Measurements from ENCODE around the gene SELPLG.
A peak's percentile ranks its signal among the peaks of the same experiment; 100 is the strongest.

Gene SELPLG

DNA sequence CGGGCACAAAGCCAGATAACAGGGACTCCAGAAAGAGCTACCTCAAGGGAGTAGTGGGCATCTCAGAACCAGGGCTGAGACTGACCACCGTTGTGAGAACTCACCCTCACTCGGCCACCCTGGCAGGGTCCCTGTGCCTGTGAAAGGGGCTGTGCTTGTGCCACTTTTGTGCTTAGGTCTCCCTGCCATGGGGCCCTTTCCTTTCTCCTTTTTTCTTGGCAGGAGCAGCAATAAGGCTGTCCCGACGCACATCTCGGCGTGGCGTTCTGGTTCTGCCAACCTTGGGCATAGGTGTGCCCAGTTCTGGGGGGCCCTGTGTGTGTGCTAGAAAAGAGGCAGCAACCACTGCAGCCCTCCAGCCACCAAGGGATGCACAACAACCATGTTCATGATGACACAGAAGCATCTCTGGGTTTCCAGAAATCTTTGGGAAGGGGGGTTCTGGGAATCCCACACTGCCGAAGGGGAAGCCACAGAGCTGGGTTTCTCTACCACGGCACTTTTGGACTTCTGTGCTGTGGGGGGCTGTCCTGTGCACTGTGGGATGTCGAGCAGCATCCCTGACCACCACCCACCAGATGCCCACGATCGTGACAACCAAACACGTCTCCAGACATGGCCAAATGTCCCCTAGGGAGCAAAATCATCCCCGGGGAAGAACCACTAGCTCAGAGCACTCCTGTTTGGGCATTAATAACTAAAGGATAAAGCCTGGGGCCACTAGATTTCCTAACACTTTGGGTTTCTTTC is 22.7 kb downstream of the SELPLG start:
- POLR2A ChIA-PET, result no interaction called here
- CTCF ChIA-PET, result interaction anchor here (0.5 to 30.5 kb wide), 6 partner anchors 15 to 497 kb away, joined by 3 to 591 read pairs (median 4); partner anchors contain the start of genes ISCU and SART3
- H3K4me1 ChIP-seq (ENCODE audit: control extremely low read depth in 1 of 4, control insufficient read depth in 4 of 4, insufficient read depth in 4 of 4, low read length in 3 of 4), result peaks cover 0 to 18% (median 14%) of the 10 kb centered on the region in 4 experiments
- H3K27ac ChIP-seq (ENCODE audit: insufficient read depth in 1 of 2, low read depth in 1 of 2, low read length in 2 of 2, poor library complexity in 1 of 2, severe bottlenecking in 2 of 2), result no peak overlapping the region
- no peak for DNase-seq
- no peak overlapping the region for H3K4me3 ChIP-seq (ENCODE audit: control insufficient read depth in 1 of 7, extremely low read depth in 1 of 7, insufficient read depth in 4 of 7, low read depth in 2 of 7, low read length in 6 of 7)
- H3K36me3 ChIP-seq (ENCODE audit: control insufficient read depth in 4 of 4, insufficient read depth in 4 of 4, low read length in 3 of 4), result no peaks in the 10 kb centered on the region
- peaks cover 0 to 4% (median 0%) of the 10 kb centered on the region in 5 experiments for H3K9me3 ChIP-seq (ENCODE audit: control extremely low read depth in 1 of 5, control insufficient read depth in 4 of 5, insufficient read depth in 2 of 5, low read depth in 1 of 5, low read length in 4 of 5)
- H3K27me3 ChIP-seq (replicated peaks in 2 of 5; ENCODE audit: control insufficient read depth in 4 of 5, insufficient read depth in 5 of 5, low read length in 4 of 5), result no peaks in the 10 kb centered on the region
- 96% methylated on average over 6 of the region's 15 CpGs for WGBS (ENCODE audit: insufficient coverage)

DNA sequence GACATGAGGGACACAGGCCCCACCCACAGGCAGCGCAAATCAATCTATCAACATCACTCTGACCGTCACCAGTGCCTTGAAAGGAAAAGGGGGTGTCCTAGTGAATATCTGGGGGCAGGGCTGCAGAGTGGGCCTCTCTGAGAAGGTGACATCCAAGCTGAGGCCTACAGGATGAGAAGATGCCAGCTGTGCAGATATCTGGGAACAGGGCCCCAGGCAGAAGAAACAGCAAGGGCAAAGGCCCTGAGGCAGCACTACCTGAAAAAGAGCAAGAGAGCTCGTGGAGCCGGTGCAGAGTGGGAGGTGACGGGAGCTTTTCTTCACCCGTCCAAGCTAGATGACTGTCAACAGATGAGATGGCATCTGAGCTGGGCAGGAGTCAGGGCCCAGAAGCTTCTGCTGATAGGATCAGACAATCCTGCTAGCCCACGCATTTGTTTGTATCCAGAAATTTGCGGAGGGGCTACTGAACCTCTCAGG is 23.3 kb downstream of the SELPLG start:
- DNase-seq, result no peak
- CTCF ChIA-PET, result interaction anchor here (0.5 to 30.5 kb wide), 6 partner anchors 14 to 497 kb away, joined by 3 to 591 read pairs (median 4); partner anchors contain the start of genes ISCU and SART3
- Histone ChIP-seq H3K27ac (ENCODE audit: insufficient read depth in 1 of 2, low read depth in 1 of 2, low read length in 2 of 2, poor library complexity in 1 of 2, severe bottlenecking in 2 of 2) (no peak overlapping the region), H3K4me1 (ENCODE audit: control extremely low read depth in 1 of 4, control insufficient read depth in 4 of 4, insufficient read depth in 4 of 4, low read length in 3 of 4) (peaks cover 0 to 18% (median 14%) of the 10 kb centered on the region in 4 experiments), H3K36me3 (ENCODE audit: control insufficient read depth in 4 of 4, insufficient read depth in 4 of 4, low read length in 3 of 4) (no peaks in the 10 kb centered on the region), H3K27me3 (replicated peaks in 2 of 5; ENCODE audit: control insufficient read depth in 4 of 5, insufficient read depth in 5 of 5, low read length in 4 of 5) (no peaks in the 10 kb centered on the region), H3K4me3 (ENCODE audit: control insufficient read depth in 1 of 7, extremely low read depth in 1 of 7, insufficient read depth in 4 of 7, low read depth in 2 of 7, low read length in 6 of 7) (no peak overlapping the region), H3K9me3 (ENCODE audit: control extremely low read depth in 1 of 5, control insufficient read depth in 4 of 5, insufficient read depth in 2 of 5, low read depth in 1 of 5, low read length in 4 of 5) (no peaks in the 10 kb centered on the region)
- WGBS (ENCODE audit: insufficient coverage), result 96% methylated on average over 7 of the region's 8 CpGs
- POLR2A ChIA-PET, result no interaction called here

DNA sequence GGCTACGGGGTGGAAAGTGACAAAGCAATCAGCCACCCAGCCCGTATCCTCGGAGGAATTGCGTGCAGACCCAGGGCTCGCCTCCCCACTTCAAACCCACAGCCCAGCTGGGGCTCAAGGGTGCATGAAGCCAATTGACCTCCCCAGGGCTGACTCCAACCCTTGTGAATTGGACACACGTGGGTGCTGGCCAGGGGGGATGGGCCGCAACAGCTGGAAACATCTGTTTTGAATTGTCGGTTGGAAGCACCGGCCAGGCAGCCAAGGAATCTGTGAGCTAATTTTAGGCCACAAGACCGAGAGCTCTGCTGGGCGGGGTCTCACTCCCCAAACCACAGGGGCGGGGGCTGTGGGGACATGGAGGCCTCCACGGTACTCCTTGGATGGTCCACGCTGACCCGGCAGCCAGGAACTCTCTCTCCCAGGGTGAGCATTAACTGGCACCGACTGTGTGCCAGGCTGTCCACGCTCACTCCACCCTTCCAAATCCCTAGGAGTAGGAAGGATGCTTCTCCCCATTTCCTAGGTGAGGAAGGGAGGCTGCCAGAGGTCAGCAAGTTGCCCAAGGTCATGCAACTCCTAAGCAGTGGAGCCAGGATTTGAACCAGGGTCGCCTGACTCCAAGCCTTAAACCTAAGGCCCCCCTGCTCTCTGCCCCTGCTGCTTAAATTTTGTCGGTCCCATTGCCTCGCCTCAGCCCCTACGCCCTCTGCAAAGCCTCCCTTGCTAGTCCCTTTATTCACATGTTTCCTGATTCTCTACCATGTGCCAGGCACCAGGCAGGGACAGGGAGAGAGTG is 24.0 kb downstream of the SELPLG start:
- DNase-seq, result peak in 2 of 3 donors; percentile 83 to 87
- Histone ChIP-seq H3K4me3 (ENCODE audit: control insufficient read depth in 1 of 7, extremely low read depth in 1 of 7, insufficient read depth in 4 of 7, low read depth in 2 of 7, low read length in 6 of 7) (peak overlapping the region in 3 of 7 experiments; percentile 13 to 26 (median 23)), H3K27ac (ENCODE audit: insufficient read depth in 1 of 2, low read depth in 1 of 2, low read length in 2 of 2, poor library complexity in 1 of 2, severe bottlenecking in 2 of 2) (no peak overlapping the region), H3K4me1 (ENCODE audit: control extremely low read depth in 1 of 4, control insufficient read depth in 4 of 4, insufficient read depth in 4 of 4, low read length in 3 of 4) (peaks cover 0 to 18% (median 14%) of the 10 kb centered on the region in 4 experiments), H3K36me3 (ENCODE audit: control insufficient read depth in 4 of 4, insufficient read depth in 4 of 4, low read length in 3 of 4) (no peaks in the 10 kb centered on the region), H3K27me3 (replicated peaks in 2 of 5; ENCODE audit: control insufficient read depth in 4 of 5, insufficient read depth in 5 of 5, low read length in 4 of 5) (no peaks in the 10 kb centered on the region), H3K9me3 (ENCODE audit: control extremely low read depth in 1 of 5, control insufficient read depth in 4 of 5, insufficient read depth in 2 of 5, low read depth in 1 of 5, low read length in 4 of 5) (no peaks in the 10 kb centered on the region)
- CTCF ChIA-PET, result interaction anchor here (0.8 to 30.5 kb wide), 6 partner anchors 8 to 54 kb away, joined by 3 to 591 read pairs (median 4); partner anchors contain the start of genes ISCU and SART3
- WGBS (ENCODE audit: insufficient coverage), result 28% methylated on average over 21 of the region's 21 CpGs
- POLR2A ChIA-PET, result no interaction called here

DNA sequence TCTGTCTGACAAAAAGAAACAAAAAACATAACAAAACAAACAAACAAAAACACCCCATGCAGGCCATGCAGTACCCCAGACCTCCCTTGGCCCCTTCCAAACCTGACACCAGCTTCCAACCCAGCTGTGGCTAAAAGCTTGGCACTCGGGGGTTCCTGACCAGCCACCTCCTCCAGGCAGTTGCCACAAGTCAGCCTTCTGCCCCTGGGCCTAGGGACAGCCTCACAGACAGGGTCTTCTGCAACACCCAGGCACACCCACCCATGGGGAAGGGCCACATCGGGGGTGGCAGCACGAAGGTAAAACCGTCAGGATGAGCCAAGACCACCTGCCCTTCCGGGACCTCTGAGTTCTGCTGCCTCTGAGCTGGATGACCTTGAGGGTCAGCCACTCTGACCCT is 25.1 kb downstream of the SELPLG start:
- 96% methylated on average over 5 of the region's 5 CpGs for WGBS (ENCODE audit: insufficient coverage)
- H3K27me3 ChIP-seq (replicated peaks in 2 of 5; ENCODE audit: control insufficient read depth in 4 of 5, insufficient read depth in 5 of 5, low read length in 4 of 5), result no peaks in the 10 kb centered on the region
- H3K4me3 ChIP-seq (ENCODE audit: control insufficient read depth in 1 of 7, extremely low read depth in 1 of 7, insufficient read depth in 4 of 7, low read depth in 2 of 7, low read length in 6 of 7), result no peak overlapping the region
- ChIA-PET POLR2A (no interaction called here), CTCF (interaction anchor here (1.0 to 30.5 kb wide), 3 partner anchors 9 to 40 kb away, joined by 3 to 591 read pairs (median 32); partner anchors contain the start of genes ISCU and SART3)
- H3K9me3 ChIP-seq (ENCODE audit: control extremely low read depth in 1 of 5, control insufficient read depth in 4 of 5, insufficient read depth in 2 of 5, low read depth in 1 of 5, low read length in 4 of 5), result no peaks in the 10 kb centered on the region
- no peak for DNase-seq
- peaks cover 0 to 18% (median 14%) of the 10 kb centered on the region in 4 experiments for H3K4me1 ChIP-seq (ENCODE audit: control extremely low read depth in 1 of 4, control insufficient read depth in 4 of 4, insufficient read depth in 4 of 4, low read length in 3 of 4)
- H3K36me3 ChIP-seq (ENCODE audit: control insufficient read depth in 4 of 4, insufficient read depth in 4 of 4, low read length in 3 of 4), result no peaks in the 10 kb centered on the region
- no peak overlapping the region for H3K27ac ChIP-seq (ENCODE audit: insufficient read depth in 1 of 2, low read depth in 1 of 2, low read length in 2 of 2, poor library complexity in 1 of 2, severe bottlenecking in 2 of 2)

DNA sequence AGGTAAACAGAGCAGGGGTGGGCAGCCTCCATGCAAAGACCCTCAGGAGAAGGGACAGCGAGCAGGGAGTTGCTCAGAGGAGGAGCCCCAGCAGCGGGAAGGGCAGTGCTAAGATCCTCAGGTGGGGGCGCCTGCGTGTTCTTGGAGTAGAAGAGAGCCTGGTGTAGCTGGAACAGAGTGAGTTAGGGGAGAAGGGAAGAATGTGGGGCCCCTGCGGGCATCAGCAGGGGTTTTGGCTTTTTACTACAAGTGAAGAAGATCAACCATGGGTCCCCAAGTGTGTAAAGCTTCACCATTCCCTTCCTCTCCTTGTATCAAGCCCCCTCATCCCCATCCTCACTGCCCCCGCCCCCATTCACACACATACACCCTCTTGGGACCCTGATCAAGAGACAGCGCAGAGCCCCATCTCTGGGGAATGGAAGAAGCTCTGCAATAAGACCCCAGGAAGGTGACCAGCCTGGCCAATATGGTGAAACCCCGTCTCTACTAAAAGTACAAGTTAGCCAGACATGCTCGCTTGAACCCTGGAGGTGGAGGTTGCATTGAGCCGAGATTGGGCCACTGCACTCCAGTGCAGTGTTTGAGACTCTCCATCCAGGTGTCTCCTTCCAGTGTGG is 25.6 kb downstream of the SELPLG start:
- Histone ChIP-seq H3K27ac (ENCODE audit: insufficient read depth in 1 of 2, low read depth in 1 of 2, low read length in 2 of 2, poor library complexity in 1 of 2, severe bottlenecking in 2 of 2) (no peak overlapping the region), H3K27me3 (replicated peaks in 2 of 5; ENCODE audit: control insufficient read depth in 4 of 5, insufficient read depth in 5 of 5, low read length in 4 of 5) (no peaks in the 10 kb centered on the region), H3K4me1 (ENCODE audit: control extremely low read depth in 1 of 4, control insufficient read depth in 4 of 4, insufficient read depth in 4 of 4, low read length in 3 of 4) (peaks cover 0 to 18% (median 12%) of the 10 kb centered on the region in 4 experiments), H3K4me3 (ENCODE audit: control insufficient read depth in 1 of 7, extremely low read depth in 1 of 7, insufficient read depth in 4 of 7, low read depth in 2 of 7, low read length in 6 of 7) (no peak overlapping the region), H3K36me3 (ENCODE audit: control insufficient read depth in 4 of 4, insufficient read depth in 4 of 4, low read length in 3 of 4) (no peaks in the 10 kb centered on the region), H3K9me3 (ENCODE audit: control extremely low read depth in 1 of 5, control insufficient read depth in 4 of 5, insufficient read depth in 2 of 5, low read depth in 1 of 5, low read length in 4 of 5) (no peaks in the 10 kb centered on the region)
- CTCF ChIA-PET, result interaction anchor here (1.0 to 30.5 kb wide), 4 partner anchors 9 to 40 kb away, joined by 3 to 591 read pairs (median 18); partner anchors contain the start of genes ISCU and SART3
- POLR2A ChIA-PET, result no interaction called here
- no peak for DNase-seq
- 100% methylated on average over 10 of the region's 10 CpGs for WGBS (ENCODE audit: insufficient coverage)

DNA sequence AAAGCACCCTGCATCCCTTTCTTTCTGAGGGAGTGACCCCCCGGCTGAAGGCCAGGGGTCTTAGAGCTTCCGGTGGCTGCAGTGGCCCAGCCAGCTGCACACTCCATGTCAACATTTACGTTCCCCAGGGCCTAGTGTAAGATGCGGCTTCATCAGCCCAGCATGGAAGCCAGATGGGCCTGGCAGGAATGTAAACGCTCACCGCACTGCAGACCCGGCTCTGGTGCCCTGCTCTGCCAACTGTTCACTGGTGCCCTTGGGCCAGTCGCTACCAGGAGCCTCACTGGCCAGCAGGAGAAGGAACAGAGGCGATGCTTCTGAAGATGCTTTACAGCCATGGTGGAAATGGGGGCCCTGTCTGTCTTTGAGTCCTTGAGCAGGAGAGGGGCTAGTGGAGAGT is 27.2 kb downstream of the SELPLG start:
- no peak overlapping the region for H3K27ac ChIP-seq (ENCODE audit: insufficient read depth in 1 of 2, low read depth in 1 of 2, low read length in 2 of 2, poor library complexity in 1 of 2, severe bottlenecking in 2 of 2)
- CTCF ChIA-PET, result interaction anchor here (4.0 kb wide), 1 partner anchor 11 kb away, joined by 32 read pairs; no protein-coding TSS in a partner anchor
- no peaks in the 10 kb centered on the region for H3K27me3 ChIP-seq (replicated peaks in 2 of 5; ENCODE audit: control insufficient read depth in 4 of 5, insufficient read depth in 5 of 5, low read length in 4 of 5)
- peaks cover 0 to 18% (median 11%) of the 10 kb centered on the region in 4 experiments for H3K4me1 ChIP-seq (ENCODE audit: control extremely low read depth in 1 of 4, control insufficient read depth in 4 of 4, insufficient read depth in 4 of 4, low read length in 3 of 4)
- no peaks in the 10 kb centered on the region for H3K36me3 ChIP-seq (ENCODE audit: control insufficient read depth in 4 of 4, insufficient read depth in 4 of 4, low read length in 3 of 4)
- no peak for DNase-seq
- no peak overlapping the region for H3K4me3 ChIP-seq (ENCODE audit: control insufficient read depth in 1 of 7, extremely low read depth in 1 of 7, insufficient read depth in 4 of 7, low read depth in 2 of 7, low read length in 6 of 7)
- H3K9me3 ChIP-seq (ENCODE audit: control extremely low read depth in 1 of 5, control insufficient read depth in 4 of 5, insufficient read depth in 2 of 5, low read depth in 1 of 5, low read length in 4 of 5), result no peaks in the 10 kb centered on the region
- 98% methylated on average over 5 of the region's 9 CpGs for WGBS (ENCODE audit: insufficient coverage)
- POLR2A ChIA-PET, result no interaction called here

All from common myeloid progenitor, CD34-positive (primary cell).